ENCODE data around the gene ARPC2.

The ARPC2 gene

GRCh38 chr2:218282173-218282991, 65.4 kb downstream of the ARPC2 start:
- H3K4me3 ChIP-seq (ENCODE audit: low read depth, low read length): no peak overlapping the region
- no peak for TF ChIP-seq CTCF (conservative IDR thresholded peaks at IDR 0.05; ENCODE audit: low read depth, low read length)
- no peak for DNase-seq (ENCODE audit: low read depth)

DNA sequence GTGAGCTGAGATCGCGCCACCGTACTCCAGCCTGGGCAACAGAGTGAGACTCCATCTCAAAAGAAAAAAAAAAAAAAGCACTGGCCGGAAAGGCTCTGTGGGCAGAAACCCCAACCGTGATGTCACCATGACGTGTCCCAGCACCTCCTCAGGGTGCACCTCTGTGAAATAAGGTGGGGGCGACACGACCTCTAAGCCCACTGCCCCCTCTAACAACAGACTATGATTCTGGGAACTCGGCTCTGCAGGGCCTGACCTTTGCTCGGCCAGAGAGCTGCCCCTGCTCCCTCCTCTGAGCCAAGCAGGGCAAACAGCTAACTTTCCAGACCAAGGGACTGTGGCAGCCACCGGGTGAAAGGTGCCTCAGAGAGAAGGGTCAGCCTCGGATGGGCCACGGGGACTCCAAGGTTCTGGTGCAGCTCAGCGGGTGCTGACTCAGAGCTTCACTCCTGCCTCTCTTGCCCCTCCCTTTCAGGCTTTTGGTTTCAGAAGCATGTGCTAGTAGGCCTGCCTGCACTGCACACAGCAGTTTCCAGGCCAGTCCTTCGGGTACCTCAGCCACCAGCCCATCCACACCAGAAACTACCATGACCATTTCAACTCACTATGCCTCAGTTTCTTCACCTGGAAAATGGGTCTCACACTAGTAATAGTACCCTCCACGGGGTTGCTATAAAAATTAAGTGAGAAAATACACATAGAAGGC, 67.3 kb downstream of the ARPC2 start:
- DNase-seq (ENCODE audit: low read depth): peak; percentile 87
- no peak overlapping the region for H3K4me3 ChIP-seq (ENCODE audit: low read depth, low read length)
- TF ChIP-seq CTCF (conservative IDR thresholded peaks at IDR 0.05; ENCODE audit: low read depth, low read length): no peak

GRCh38 chr2:218285604-218286003, 68.6 kb downstream of the ARPC2 start:
- no peak overlapping the region for H3K4me3 ChIP-seq (ENCODE audit: low read depth, low read length)
- DNase-seq (ENCODE audit: low read depth): no peak
- no peak for TF ChIP-seq CTCF (conservative IDR thresholded peaks at IDR 0.05; ENCODE audit: low read depth, low read length)

GRCh38 chr2:218286570-218287459, 69.8 kb downstream of the ARPC2 start:
- H3K4me3 ChIP-seq (ENCODE audit: low read depth, low read length): peak overlapping the region; percentile 45
- peak; percentile 98 for DNase-seq (ENCODE audit: low read depth)
- no peak for TF ChIP-seq CTCF (conservative IDR thresholded peaks at IDR 0.05; ENCODE audit: low read depth, low read length)

- H3K4me3 ChIP-seq (ENCODE audit: low read depth, low read length): peak overlapping the region; percentile 15
- DNase-seq (ENCODE audit: low read depth): peak; percentile 66
- no peak for TF ChIP-seq CTCF (conservative IDR thresholded peaks at IDR 0.05; ENCODE audit: low read depth, low read length)
Measured at GRCh38 chr2:218289639-218290315, 72.8 kb downstream of the ARPC2 start.
